Measurements from ENCODE around the gene PKMYT1. TPM values are rescaled to one million over a fixed set of nuclear protein-coding genes. Genes with fewer than 3 reads are reported as not detected.

PKMYT1 gene
- total and polyA plus RNA-seq, 9 of the 15 experiments (the other 6 are each of a cell fraction or from before 2014, with no cell fraction given): 8.7 to 201 (median 37.8) TPM

GRCh38 chr16:3007059-3007956 is 27.1 kb upstream of the PKMYT1 start (continued):
- no peak for TF ChIP-seq ZNF263 (CRISPR knock-in tag; IDR thresholded peaks at IDR 0.05; ENCODE audit: borderline replicate concordance)
- TF ChIP-seq USF1 (CRISPR knock-in tag; IDR thresholded peaks at IDR 0.05): no peak
- TF ChIP-seq CCNT2 (IDR thresholded peaks at IDR 0.05; ENCODE audit: borderline replicate concordance, extremely low read depth, insufficient read length, low read depth, low read length): no peak
- no peak for TF ChIP-seq GTF2B (IDR thresholded peaks at IDR 0.05; ENCODE audit: extremely low read depth, insufficient read length)
- TF ChIP-seq SETDB1 (IDR thresholded peaks at IDR 0.05; ENCODE audit: low read length): no peak
- TF ChIP-seq ZNF277 (CRISPR knock-in tag; IDR thresholded peaks at IDR 0.05; ENCODE audit: borderline replicate concordance): no peak
- TF ChIP-seq IRF9 (tag; IDR thresholded peaks at IDR 0.05): no peak
- TF ChIP-seq NCOA6 (IDR thresholded peaks at IDR 0.05): no peak
- TF ChIP-seq HDAC2 (IDR thresholded peaks at IDR 0.05): no peak
- TF ChIP-seq MYC (IDR thresholded peaks at IDR 0.05; ENCODE audit: low read depth, low read length): peak; percentile 62
- TF ChIP-seq MYC (CRISPR knock-in tag; IDR thresholded peaks at IDR 0.05; ENCODE audit: borderline replicate concordance, low read depth): no peak
